Activated T-helper 1 cell treated with anti-CD3 and anti-CD28 coated beads, Interleukin-12 subunit alpha, Interleukin-12 subunit beta, Interleukin-2, Interleukin-4 antibody, amounts not matched to agents 30 ng/mL and 10 ng/mL and 1 ng/mL, durations not matched to agents 14 hours and 24 hours and 36 hours (primary cell): ENCODE data around the gene ST8SIA1. TPM values are rescaled to one million over a fixed set of nuclear protein-coding genes. Genes with fewer than 3 reads are reported as not detected.
A peak's percentile ranks its signal among the peaks of the same experiment; 100 is the strongest.

Experiments
- DNase-seq: peaks from one replicate; pipeline ENCODE4 v3.0.0; 2021; ENCODE audit warnings: low spot score
- H3K27ac Mint-ChIP-seq: one replicate; pipeline ENCODE4 v1.8.0; 2021; ENCODE audit warnings: mild to moderate bottlenecking, mixed read lengths
- H3K27me3 Mint-ChIP-seq: one replicate; pipeline ENCODE4 v1.8.0; 2022; ENCODE audit warnings: mild to moderate bottlenecking, moderate library complexity, mixed read lengths; ENCODE audit not compliant: insufficient read depth
- H3K36me3 Mint-ChIP-seq: one replicate; pipeline ENCODE4 v1.8.0; 2021; ENCODE audit warnings: low read depth, mixed read lengths
- H3K4me1 Mint-ChIP-seq: one replicate; pipeline ENCODE4 v1.8.0; 2021; ENCODE audit warnings: low read depth, mixed read lengths
- H3K4me3 Mint-ChIP-seq: one replicate; pipeline ENCODE4 v1.8.0; 2021; ENCODE audit warnings: mild to moderate bottlenecking, moderate library complexity, mixed read lengths
- H3K9me3 Mint-ChIP-seq: one replicate; pipeline ENCODE4 v1.8.0; 2021; ENCODE audit warnings: mixed read lengths
- intact Hi-C: fragments of 100-400 bp; cut with micrococcal nuclease; formaldehyde crosslinking; loops from one replicate; pipeline ENCODE4 v1.15.1; 2024
- total RNA-seq: library from RNA; stranded (reverse); gene quantifications from 2 replicates; pipeline ENCODE4 v1.2.3, GENCODE V29; 2022

The ST8SIA1 gene
- total RNA-seq, 1 donor from 2014 or later, result 0.57 TPM

GRCh38 chr12:22353615-22354325, 19.3 kb upstream of the ST8SIA1 start:
- intact Hi-C loops, result no loop called here
- Mint-ChIP-seq H3K36me3 (no peaks in the 10 kb centered on the region), H3K4me3 (no peak overlapping the region), H3K27ac (no peak overlapping the region), H3K9me3 (no peaks in the 10 kb centered on the region), H3K27me3 (peaks cover 8% of the 10 kb centered on the region), H3K4me1 (no peaks in the 10 kb centered on the region)
- no peak for DNase-seq

- Mint-ChIP-seq H3K9me3 (no peaks in the 10 kb centered on the region), H3K4me1 (no peaks in the 10 kb centered on the region), H3K4me3 (no peak overlapping the region), H3K36me3 (no peaks in the 10 kb centered on the region), H3K27me3 (peaks cover 10% of the 10 kb centered on the region), H3K27ac (no peak overlapping the region)
- no peak for DNase-seq
- intact Hi-C loops, result no loop called here
Observed at GRCh38 chr12:22350886-22351285, 16.4 kb upstream of the ST8SIA1 start.

- no peaks in the 10 kb centered on the region for H3K36me3 Mint-ChIP-seq
- H3K4me1 Mint-ChIP-seq, result no peaks in the 10 kb centered on the region
- peaks cover 3% of the 10 kb centered on the region for H3K9me3 Mint-ChIP-seq
- H3K4me3 Mint-ChIP-seq, result no peak overlapping the region
- H3K27me3 Mint-ChIP-seq, result peaks cover 10% of the 10 kb centered on the region
- no peak for DNase-seq
- no peak overlapping the region for H3K27ac Mint-ChIP-seq
- intact Hi-C loops, result no loop called here
Observed at GRCh38 chr12:22348208-22348607, 13.7 kb upstream of the ST8SIA1 start.

GRCh38 chr12:22340143-22340542, 5.6 kb upstream of the ST8SIA1 start:
- Mint-ChIP-seq H3K27ac (no peak overlapping the region), H3K4me1 (peaks cover 14% of the 10 kb centered on the region), H3K9me3 (peaks cover 15% of the 10 kb centered on the region), H3K27me3 (peaks cover 18% of the 10 kb centered on the region), H3K36me3 (no peaks in the 10 kb centered on the region), H3K4me3 (no peak overlapping the region)
- no peak for DNase-seq
- intact Hi-C loops, result no loop called here

GRCh38 chr12:22339691-22340090, 5.2 kb upstream of the ST8SIA1 start:
- Mint-ChIP-seq H3K4me1 (peaks cover 17% of the 10 kb centered on the region), H3K9me3 (peaks cover 15% of the 10 kb centered on the region), H3K36me3 (no peaks in the 10 kb centered on the region), H3K27ac (no peak overlapping the region), H3K27me3 (peaks cover 22% of the 10 kb centered on the region), H3K4me3 (no peak overlapping the region)
- intact Hi-C loops, result loop anchor here (10.0 kb wide), 2 partner anchors 205 to 565 kb away; partner anchors contain the start of genes C2CD5 and KCNJ8
- no peak for DNase-seq

GRCh38 chr12:22335794-22336166, 1.3 kb upstream of the ST8SIA1 start:
- intact Hi-C loops, result loop anchor here (1.0 to 10.0 kb wide), 9 partner anchors 73 to 637 kb away; partner anchors contain the start of genes C2CD5, CMAS and KCNJ8
- no peak for DNase-seq
- Mint-ChIP-seq H3K27ac (no peak overlapping the region), H3K36me3 (peaks cover 1% of the 10 kb centered on the region), H3K27me3 (peaks cover 45% of the 10 kb centered on the region), H3K4me1 (peaks cover 27% of the 10 kb centered on the region), H3K4me3 (peak overlapping the region; percentile 91), H3K9me3 (no peaks in the 10 kb centered on the region)

- intact Hi-C loops, result loop anchor here (2.0 to 10.0 kb wide), 5 partner anchors 75 to 635 kb away; partner anchors contain the start of genes C2CD5 and KCNJ8
- peak overlapping the region; percentile 77 for H3K4me3 Mint-ChIP-seq
- peaks cover 52% of the 10 kb centered on the region for H3K27me3 Mint-ChIP-seq
- peak overlapping the region; percentile 38 for H3K27ac Mint-ChIP-seq
- DNase-seq, result no peak
- peaks cover 27% of the 10 kb centered on the region for H3K4me1 Mint-ChIP-seq
- no peaks in the 10 kb centered on the region for H3K9me3 Mint-ChIP-seq
- H3K36me3 Mint-ChIP-seq, result peaks cover 1% of the 10 kb centered on the region
Observed at GRCh38 chr12:22333713-22334409, 646 bp downstream of the ST8SIA1 start.

GRCh38 chr12:22333186-22333712, 1.3 kb downstream of the ST8SIA1 start:
- Mint-ChIP-seq H3K4me1 (peaks cover 27% of the 10 kb centered on the region), H3K36me3 (peaks cover 1% of the 10 kb centered on the region)
- intact Hi-C loops, result loop anchor here (10.0 kb wide), 2 partner anchors 212 to 558 kb away; partner anchors contain the start of genes C2CD5 and KCNJ8

GRCh38 chr12:22332202-22332601, 2.3 kb downstream of the ST8SIA1 start:
- DNase-seq, result no peak
- no peak overlapping the region for H3K27ac Mint-ChIP-seq
- no peaks in the 10 kb centered on the region for H3K9me3 Mint-ChIP-seq
- H3K36me3 Mint-ChIP-seq, result peaks cover 1% of the 10 kb centered on the region
- intact Hi-C loops, result loop anchor here (10.0 kb wide), 2 partner anchors 213 to 557 kb away; partner anchors contain the start of genes C2CD5 and KCNJ8
- peaks cover 51% of the 10 kb centered on the region for H3K27me3 Mint-ChIP-seq
- H3K4me3 Mint-ChIP-seq, result peak overlapping the region; percentile 21
- H3K4me1 Mint-ChIP-seq, result peaks cover 27% of the 10 kb centered on the region

More at GRCh38 chr12:22333186-22333712, 1.3 kb downstream of the ST8SIA1 start:
- no peak overlapping the region for H3K27ac Mint-ChIP-seq
- H3K9me3 Mint-ChIP-seq, result no peaks in the 10 kb centered on the region
- H3K27me3 Mint-ChIP-seq, result peaks cover 52% of the 10 kb centered on the region
- peak overlapping the region; percentile 77 for H3K4me3 Mint-ChIP-seq
- DNase-seq, result no peak

GRCh38 chr12:22329621-22330020, 4.9 kb downstream of the ST8SIA1 start:
- no peak overlapping the region for H3K4me3 Mint-ChIP-seq
- peaks cover 1% of the 10 kb centered on the region for H3K36me3 Mint-ChIP-seq
- peaks cover 29% of the 10 kb centered on the region for H3K27me3 Mint-ChIP-seq
- H3K9me3 Mint-ChIP-seq, result no peaks in the 10 kb centered on the region
- H3K27ac Mint-ChIP-seq, result no peak overlapping the region
- intact Hi-C loops, result loop anchor here (10.0 kb wide), 2 partner anchors 215 to 555 kb away; partner anchors contain the start of genes C2CD5 and KCNJ8
- peaks cover 11% of the 10 kb centered on the region for H3K4me1 Mint-ChIP-seq
- DNase-seq, result no peak

- no peak overlapping the region for H3K27ac Mint-ChIP-seq
- no peaks in the 10 kb centered on the region for H3K9me3 Mint-ChIP-seq
- no peak overlapping the region for H3K4me3 Mint-ChIP-seq
- intact Hi-C loops, result no loop called here
- H3K27me3 Mint-ChIP-seq, result peaks cover 4% of the 10 kb centered on the region
- no peaks in the 10 kb centered on the region for H3K36me3 Mint-ChIP-seq
- peaks cover 5% of the 10 kb centered on the region for H3K4me1 Mint-ChIP-seq
- no peak for DNase-seq
Observed at GRCh38 chr12:22325218-22325617, 9.3 kb downstream of the ST8SIA1 start.

- Mint-ChIP-seq H3K27ac (no peak overlapping the region), H3K36me3 (no peaks in the 10 kb centered on the region), H3K4me1 (peaks cover 5% of the 10 kb centered on the region), H3K4me3 (no peak overlapping the region), H3K9me3 (no peaks in the 10 kb centered on the region), H3K27me3 (no peaks in the 10 kb centered on the region)
- intact Hi-C loops, result no loop called here
- no peak for DNase-seq
Observed at GRCh38 chr12:22322091-22322490, 12.4 kb downstream of the ST8SIA1 start.

GRCh38 chr12:22321638-22322037, 12.9 kb downstream of the ST8SIA1 start:
- intact Hi-C loops, result no loop called here
- no peak overlapping the region for H3K27ac Mint-ChIP-seq
- peaks cover 5% of the 10 kb centered on the region for H3K4me1 Mint-ChIP-seq
- no peak for DNase-seq
- H3K9me3 Mint-ChIP-seq, result no peaks in the 10 kb centered on the region
- H3K4me3 Mint-ChIP-seq, result no peak overlapping the region
- no peaks in the 10 kb centered on the region for H3K36me3 Mint-ChIP-seq
- no peaks in the 10 kb centered on the region for H3K27me3 Mint-ChIP-seq
